Omental fat pad (tissue), 4 donors: Measurements from ENCODE around the gene LBH. TPM values are rescaled to one million over a fixed set of nuclear protein-coding genes. Genes with fewer than 3 reads are reported as not detected.

Experiments used
- ATAC-seq: fragments of 150-250 bp; one replicate; pipeline ENCODE4 v1.9.1; 2016; ENCODE audit warnings: mild to moderate bottlenecking, moderate library complexity; ENCODE audit not compliant: low FRiP score
- DNase-seq: peaks from one replicate; pipeline ENCODE4 v3.0.0-alpha.2; 2019; ENCODE audit warnings: low spot score
- total RNA-seq, 4 donors: library from RNA; depleted of rRNA; stranded (reverse); fragments of >200 nt; gene quantifications; one replicate each; pipeline ENCODE4 v1.1.0, GENCODE V29; 2016
- TF ChIP-seq, protein P1 (sequence below), 3 donors: fragments of 450-650 bp; IDR thresholded peaks; one replicate each; pipeline ENCODE4 v1.5.1; 2016 to 2017; ENCODE audit warnings: antibody characterized with exemption in 3 of 3, mild to moderate bottlenecking in 3 of 3, moderate library complexity in 2 of 3

The LBH gene
- total RNA-seq, 4 donors from 2014 or later = 14.4 to 20.6 (median 19.4) TPM

DNA sequence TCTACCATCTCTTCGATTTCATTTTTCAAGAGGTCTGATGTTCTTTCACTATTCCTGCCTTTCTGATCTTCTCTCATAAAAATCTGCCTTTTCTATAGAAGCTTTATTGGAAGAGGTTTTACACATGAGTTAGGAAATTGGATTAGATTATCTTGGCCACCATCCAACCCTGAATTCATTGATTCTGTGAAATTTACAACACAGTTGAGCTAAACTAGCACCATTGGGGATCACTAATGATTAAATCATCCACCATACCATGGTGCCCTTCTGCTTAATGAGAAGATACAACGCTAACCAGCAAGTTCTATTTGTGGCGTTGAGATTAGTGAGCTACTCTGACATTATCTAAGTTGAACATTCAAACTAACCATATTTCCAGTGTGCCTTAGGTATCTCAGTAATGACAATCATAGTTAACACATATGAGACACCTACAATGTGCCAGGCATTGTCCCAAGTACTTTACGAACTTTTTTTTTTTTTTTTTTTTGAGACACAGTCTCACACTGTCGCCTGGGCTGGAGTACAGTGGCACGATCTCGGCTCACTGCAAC, 17.3 kb upstream of the LBH start:
- no peak for DNase-seq
- TF ChIP-seq, protein P1, sequence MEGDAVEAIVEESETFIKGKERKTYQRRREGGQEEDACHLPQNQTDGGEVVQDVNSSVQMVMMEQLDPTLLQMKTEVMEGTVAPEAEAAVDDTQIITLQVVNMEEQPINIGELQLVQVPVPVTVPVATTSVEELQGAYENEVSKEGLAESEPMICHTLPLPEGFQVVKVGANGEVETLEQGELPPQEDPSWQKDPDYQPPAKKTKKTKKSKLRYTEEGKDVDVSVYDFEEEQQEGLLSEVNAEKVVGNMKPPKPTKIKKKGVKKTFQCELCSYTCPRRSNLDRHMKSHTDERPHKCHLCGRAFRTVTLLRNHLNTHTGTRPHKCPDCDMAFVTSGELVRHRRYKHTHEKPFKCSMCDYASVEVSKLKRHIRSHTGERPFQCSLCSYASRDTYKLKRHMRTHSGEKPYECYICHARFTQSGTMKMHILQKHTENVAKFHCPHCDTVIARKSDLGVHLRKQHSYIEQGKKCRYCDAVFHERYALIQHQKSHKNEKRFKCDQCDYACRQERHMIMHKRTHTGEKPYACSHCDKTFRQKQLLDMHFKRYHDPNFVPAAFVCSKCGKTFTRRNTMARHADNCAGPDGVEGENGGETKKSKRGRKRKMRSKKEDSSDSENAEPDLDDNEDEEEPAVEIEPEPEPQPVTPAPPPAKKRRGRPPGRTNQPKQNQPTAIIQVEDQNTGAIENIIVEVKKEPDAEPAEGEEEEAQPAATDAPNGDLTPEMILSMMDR (IDR thresholded peaks at IDR 0.05) = no peak
- no peak for ATAC-seq

DNA sequence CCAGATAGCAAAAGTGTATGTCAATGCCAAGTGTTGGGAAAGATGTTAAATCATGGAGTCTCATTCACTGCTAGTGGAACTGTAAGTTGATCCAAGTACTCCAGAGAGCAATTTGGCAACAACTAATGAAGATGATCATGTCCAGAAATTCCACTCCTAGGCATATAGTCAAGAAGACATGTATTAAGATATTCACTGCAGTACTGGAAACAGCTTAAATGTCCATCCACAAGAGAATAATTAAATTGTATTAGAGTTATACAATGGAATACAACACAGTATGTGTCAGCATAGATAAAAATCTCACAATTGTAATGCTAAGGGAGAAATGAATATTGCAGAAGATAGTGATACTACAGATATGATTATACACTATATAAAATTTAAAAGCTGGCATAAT, 15.2 kb upstream of the LBH start:
- ATAC-seq (peak; percentile 77), DNase-seq (no peak)
- TF ChIP-seq, protein P1 (IDR thresholded peaks at IDR 0.05) = no peak

DNA sequence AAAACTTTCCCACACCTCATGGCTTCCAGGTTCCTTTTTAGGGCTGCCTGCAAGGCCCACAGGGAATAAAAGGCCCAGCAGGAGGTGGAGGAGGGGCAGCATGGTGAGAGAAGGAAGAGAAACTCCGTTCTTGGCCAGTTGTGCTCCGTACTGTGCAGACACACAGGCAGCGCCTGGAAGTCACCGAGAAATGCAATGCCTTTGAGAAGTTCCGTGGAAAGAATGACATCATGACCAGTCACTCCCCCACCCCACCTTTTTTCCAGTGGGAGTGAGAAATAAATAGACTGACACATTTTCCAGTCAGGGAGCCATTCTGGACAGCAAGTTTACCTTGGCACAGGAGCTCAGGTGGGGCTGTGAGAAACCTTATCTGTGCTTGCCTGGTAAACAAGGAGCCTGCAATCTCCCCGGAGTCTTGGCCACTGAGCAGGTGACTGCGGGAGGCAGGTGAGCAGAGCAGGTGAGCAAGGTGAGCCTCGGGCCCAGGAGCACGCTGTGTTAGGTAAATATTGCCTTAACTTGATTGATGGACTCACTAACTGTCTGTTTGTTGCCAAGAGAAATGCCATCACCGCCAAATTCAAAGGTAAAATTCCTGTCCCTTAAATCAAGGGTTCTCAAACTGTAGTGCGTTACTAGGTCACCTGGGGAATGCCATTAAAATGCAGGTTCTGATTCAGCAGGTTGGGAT, 13.5 kb upstream of the LBH start:
- ATAC-seq = no peak
- no peak for DNase-seq

DNA sequence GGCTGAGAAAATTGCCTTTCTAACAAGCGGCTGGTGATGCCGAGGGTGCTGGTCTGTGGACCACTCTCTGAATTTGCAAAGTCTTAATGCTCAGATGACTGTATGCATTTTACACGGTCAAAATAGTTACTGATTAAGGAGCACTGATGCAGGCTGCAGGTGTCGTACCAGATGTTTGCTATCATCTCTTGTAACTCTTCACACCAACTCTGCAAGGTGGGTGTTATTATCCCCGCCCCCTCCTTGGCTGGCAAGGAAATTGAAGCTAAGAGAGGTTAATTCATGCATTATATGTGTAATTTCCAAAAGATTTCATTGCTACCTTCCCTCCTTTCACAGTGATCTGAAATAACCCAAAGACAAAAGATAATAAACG, 13.0 kb upstream of the LBH start:
- TF ChIP-seq, protein P1 (IDR thresholded peaks at IDR 0.05) = no peak
- ATAC-seq (no peak), DNase-seq (no peak)

More for the DNA sequence above, 13.5 kb upstream of the LBH start:
- TF ChIP-seq, protein P1 (IDR thresholded peaks at IDR 0.05) = no peak

DNA sequence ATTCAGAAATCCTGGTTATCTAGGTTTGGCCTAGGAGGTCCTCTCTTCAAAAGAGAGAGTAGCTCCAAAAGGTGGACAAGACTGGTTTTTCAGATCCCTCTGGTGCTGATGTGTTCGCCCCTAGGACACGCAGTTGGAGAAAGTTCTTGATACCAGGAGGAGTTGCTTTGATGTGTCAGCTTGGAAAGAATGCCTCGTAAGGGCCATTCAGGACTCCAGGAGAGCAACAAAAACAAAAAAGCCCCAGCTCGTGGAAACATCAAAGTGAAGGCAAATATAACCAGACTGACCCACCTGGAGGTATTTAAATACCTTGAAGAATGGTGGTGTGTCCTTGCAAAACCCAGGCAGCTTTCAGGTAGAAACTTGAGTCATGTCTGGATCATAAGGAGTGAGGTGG, 12.5 kb upstream of the LBH start:
- DNase-seq = no peak
- TF ChIP-seq, protein P1 (IDR thresholded peaks at IDR 0.05) = no peak
- no peak for ATAC-seq

DNA sequence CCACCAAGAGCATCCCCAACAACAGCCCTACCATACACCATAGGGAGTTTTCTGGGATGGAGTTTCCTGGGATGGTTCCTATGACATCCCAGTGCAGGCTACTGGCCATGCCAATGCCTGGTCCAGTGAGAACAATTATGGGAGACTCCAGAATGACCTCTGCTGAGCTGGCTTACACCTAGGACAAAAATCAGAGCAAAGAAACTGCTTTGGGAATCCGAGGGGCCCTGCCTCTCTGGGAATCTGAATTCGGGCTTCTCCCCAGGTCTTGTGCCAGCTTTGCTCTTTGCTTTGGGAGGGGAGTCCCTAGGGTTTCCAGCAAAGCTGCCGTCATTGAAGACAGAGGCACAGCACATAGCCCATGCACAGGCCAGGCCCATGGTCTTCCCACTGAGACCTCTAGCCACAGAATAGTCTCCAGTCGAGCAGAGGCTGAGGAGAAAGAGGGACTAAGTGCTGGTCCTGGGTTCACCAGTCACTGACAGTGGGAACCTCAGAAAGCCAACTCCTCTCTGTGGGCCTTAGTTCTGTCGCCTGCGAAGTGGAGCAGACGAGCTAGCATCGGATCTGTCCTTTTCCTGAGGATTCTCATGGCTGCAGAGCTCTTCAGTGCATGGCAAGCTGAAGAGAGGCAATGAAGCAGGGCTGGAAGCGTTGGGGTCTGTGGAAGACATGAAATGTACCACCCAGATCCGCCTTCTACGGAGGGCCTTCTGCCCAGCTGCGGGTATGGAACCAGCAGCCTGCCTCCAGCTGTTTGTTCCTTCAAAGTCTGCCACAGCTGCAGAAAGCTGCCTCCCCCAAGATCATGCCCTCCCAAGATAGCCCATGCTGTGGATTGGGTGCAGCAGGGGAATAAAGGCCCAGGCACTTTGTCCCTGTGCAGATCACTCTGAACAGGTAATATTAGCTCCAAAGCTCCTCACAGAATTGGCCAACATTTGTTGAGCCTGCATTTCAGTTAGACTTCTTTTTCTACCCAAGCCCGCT, 11.2 kb upstream of the LBH start:
- no peak for ATAC-seq
- DNase-seq = no peak

More for the DNA sequence above, 11.2 kb upstream of the LBH start:
- TF ChIP-seq, protein P1 (IDR thresholded peaks at IDR 0.05) = no peak
